ENCODE measurements around the gene TFEB. TPM values are rescaled to one million over a fixed set of nuclear protein-coding genes. Genes with fewer than 3 reads are reported as not detected.

The TFEB gene
- polyA plus RNA-seq, 1 donor from 2014 or later, result 196 TPM

DNA sequence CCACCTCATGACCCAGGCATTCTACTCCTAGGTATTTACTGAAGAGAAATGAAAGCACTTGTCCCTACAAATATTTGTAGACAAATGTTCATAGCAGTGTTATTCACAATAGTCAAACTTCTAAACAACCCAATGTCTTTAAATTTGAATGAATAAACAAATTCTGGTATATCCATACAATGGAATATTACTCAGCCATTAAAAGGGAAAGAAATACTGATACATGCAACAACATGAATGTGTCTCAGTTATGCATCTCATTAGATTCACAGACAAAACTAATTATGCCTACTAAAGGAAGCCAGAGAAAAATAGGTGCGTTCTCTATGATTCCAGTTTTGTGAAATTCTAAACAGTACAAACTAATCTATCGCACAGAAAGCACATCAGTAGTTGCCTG is 66.4 kb downstream of the TFEB start:
- H3K36me3 Mint-ChIP-seq, result peaks cover 2% of the 10 kb centered on the region
- H3K27ac Mint-ChIP-seq, result no peak overlapping the region
- H3K4me3 Mint-ChIP-seq, result no peak overlapping the region
- H3K4me1 Mint-ChIP-seq, result no peaks in the 10 kb centered on the region
- H3K9me3 Mint-ChIP-seq, result peaks cover 0 to 7% (median 3%) of the 10 kb centered on the region in 3 donors
- H3K27me3 Mint-ChIP-seq, result peaks cover 9% of the 10 kb centered on the region

DNA sequence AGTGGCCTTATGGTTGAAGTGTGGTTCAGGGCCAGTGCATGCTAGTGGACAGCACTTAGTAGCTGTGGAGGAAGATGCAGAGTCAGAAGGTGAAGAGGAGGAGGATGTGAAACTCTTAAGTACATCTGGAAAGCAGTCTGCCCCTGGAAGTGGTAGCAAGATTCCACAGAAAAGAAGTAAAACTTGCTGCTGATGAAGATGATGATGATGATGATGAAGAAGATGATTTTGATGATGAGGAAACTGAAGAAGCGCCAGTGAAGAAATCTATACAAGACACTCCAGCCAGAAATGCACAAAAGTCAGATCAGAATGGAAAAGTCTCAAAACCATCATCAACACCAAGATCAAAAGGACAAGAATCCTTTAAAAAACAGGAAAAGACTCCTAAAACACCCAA is 68.2 kb downstream of the TFEB start:
- Mint-ChIP-seq H3K4me3 (no peak overlapping the region), H3K9me3 (peaks cover 0 to 7% (median 3%) of the 10 kb centered on the region in 3 donors), H3K36me3 (peaks cover 2% of the 10 kb centered on the region), H3K27ac (no peak overlapping the region), H3K4me1 (no peaks in the 10 kb centered on the region), H3K27me3 (peaks cover 17% of the 10 kb centered on the region)

DNA sequence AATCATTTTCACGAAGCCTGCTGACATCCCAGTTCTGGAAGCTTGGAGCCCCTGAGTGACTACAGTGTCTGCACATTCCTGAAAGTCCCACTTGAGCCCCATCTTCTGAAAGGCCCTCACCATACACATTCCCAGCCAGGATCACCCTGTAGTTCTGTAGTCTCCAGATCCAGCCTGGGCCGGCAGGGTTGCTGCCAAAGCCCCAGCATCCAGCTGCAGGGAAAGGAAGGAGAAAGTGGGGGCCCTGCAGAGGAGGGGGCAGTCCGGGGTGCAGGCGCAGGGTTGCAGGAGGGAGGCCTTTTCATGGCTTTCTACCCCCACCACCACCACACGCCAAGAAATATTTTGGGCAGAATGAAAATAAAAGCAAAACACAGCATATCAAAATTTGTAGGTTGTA is 71.1 kb downstream of the TFEB start:
- Mint-ChIP-seq H3K27me3 (peaks cover 13% of the 10 kb centered on the region), H3K4me1 (no peaks in the 10 kb centered on the region), H3K9me3 (peaks cover 0 to 5% (median 3%) of the 10 kb centered on the region in 3 donors), H3K36me3 (peaks cover 3% of the 10 kb centered on the region), H3K27ac (no peak overlapping the region), H3K4me3 (no peak overlapping the region)

DNA sequence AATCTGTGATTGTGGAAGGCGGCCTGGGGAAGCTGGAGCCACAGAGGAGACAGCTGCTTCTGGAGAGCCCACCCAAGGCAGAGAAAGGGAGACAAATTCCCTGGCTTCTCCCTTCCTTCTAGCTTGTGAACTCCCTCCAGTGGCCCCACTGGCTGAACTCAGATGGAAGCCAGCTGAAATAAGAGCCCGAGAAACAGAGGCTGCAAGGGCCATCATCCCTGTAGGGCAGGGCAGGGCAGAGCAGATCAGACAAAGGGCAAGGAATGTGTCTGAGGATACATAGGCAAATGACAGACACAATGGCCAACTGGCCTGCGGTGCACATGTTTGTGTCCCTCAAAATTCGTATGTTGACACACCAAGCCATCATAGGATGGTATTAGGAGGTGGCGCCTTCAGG is 71.8 kb downstream of the TFEB start:
- H3K27ac Mint-ChIP-seq, result no peak overlapping the region
- peaks cover 19% of the 10 kb centered on the region for H3K27me3 Mint-ChIP-seq
- H3K36me3 Mint-ChIP-seq, result peaks cover 1% of the 10 kb centered on the region
- no peak overlapping the region for H3K4me3 Mint-ChIP-seq
- H3K9me3 Mint-ChIP-seq, result no peaks in the 10 kb centered on the region
- no peaks in the 10 kb centered on the region for H3K4me1 Mint-ChIP-seq

DNA sequence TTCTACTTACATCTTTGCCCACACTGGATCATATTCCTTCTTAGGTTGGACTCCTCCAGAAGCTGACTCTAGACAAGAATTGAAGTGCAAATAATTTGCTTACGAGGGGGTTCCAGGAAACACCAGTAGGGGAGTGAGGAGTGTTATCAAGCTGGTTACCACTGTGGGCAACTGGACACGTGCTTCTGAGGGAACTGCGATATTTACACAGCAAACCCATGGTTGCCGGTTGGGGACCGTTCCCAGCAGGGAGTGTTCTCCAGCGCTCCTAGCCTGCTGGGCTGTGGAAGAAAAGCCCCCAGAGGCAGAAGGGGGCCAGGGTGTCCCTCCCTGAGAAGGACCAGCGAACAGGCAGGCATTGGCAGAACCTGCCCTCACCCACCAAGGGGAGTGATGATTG is 75.5 kb downstream of the TFEB start:
- Mint-ChIP-seq H3K27ac (no peak overlapping the region), H3K27me3 (peaks cover 40% of the 10 kb centered on the region), H3K4me1 (no peaks in the 10 kb centered on the region), H3K9me3 (no peaks in the 10 kb centered on the region), H3K4me3 (no peak overlapping the region), H3K36me3 (peaks cover 1% of the 10 kb centered on the region)

DNA sequence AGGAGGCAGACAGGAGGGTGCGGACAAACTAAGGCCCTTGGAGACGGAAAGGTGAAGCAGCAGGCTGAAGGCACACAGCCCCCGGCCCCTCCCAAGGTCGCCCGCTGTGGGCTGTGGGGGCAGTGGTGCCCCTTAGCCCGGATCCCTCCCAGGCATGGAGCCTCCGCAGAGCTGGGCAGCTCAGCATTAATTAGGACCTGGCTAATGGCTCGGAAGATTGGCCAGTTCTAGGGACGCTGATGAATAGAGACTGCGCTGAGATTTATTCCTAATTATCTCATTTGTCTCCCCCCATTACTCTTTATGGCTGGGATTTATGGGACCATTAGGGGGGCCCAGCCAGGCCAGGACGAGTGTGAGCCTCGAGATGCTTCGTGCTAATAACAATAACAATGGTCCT is 76.8 kb downstream of the TFEB start:
- peaks cover 39% of the 10 kb centered on the region for H3K27me3 Mint-ChIP-seq

DNA sequence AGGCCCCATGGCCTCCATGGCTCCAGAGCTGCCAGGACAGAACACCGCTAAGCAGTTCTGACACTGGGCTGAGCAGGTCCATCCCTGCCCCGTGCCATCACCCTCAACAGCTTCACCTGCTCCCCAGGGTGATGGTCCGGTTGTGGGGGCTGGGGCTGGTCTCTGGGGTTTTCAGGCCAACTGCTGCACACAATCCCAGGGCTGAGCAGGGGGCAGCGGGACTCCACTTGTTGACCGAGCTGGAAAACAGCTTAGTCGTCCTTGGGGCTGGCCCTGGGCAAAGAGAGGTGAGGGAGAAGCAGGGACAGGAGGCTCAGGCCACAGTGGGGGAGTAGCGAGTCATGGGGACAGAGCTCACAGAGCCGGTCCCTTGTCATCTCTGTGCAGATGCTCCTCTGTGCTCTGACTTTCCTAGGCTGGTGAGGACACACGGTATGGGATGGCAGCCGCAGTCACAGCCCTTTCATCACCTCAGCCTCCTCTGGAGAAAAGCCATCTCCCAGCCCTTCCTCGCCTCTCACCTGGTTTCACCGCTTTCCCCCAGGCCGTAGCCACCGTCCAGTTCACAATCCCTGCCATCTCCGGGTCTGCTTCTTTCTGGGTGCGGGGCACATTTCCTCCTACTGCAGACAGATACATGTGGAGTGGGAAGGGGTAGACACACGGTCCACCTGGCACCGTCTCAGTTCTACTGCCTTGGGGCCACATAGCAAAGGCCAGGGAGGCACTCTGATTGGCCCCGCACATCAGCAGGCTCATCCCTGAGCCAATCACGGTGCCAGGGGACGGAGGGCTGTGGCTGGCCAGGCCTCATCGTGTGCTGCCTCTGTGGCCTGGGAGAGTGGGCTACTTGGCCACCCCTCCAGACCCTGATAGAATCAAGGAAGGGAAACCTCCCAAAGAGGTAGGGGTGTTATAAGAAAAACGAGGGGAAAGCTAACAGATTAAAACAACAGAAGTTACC is 78.0 kb downstream of the TFEB start:
- Mint-ChIP-seq H3K36me3 (peaks cover 1% of the 10 kb centered on the region), H3K27me3 (peaks cover 34% of the 10 kb centered on the region), H3K4me3 (no peak overlapping the region), H3K4me1 (no peaks in the 10 kb centered on the region), H3K27ac (no peak overlapping the region), H3K9me3 (no peaks in the 10 kb centered on the region)

More for the DNA sequence above, 76.8 kb downstream of the TFEB start:
- no peaks in the 10 kb centered on the region for H3K4me1 Mint-ChIP-seq
- no peak overlapping the region for H3K27ac Mint-ChIP-seq
- H3K9me3 Mint-ChIP-seq, result no peaks in the 10 kb centered on the region
- H3K4me3 Mint-ChIP-seq, result no peak overlapping the region
- H3K36me3 Mint-ChIP-seq, result peaks cover 1% of the 10 kb centered on the region

DNA sequence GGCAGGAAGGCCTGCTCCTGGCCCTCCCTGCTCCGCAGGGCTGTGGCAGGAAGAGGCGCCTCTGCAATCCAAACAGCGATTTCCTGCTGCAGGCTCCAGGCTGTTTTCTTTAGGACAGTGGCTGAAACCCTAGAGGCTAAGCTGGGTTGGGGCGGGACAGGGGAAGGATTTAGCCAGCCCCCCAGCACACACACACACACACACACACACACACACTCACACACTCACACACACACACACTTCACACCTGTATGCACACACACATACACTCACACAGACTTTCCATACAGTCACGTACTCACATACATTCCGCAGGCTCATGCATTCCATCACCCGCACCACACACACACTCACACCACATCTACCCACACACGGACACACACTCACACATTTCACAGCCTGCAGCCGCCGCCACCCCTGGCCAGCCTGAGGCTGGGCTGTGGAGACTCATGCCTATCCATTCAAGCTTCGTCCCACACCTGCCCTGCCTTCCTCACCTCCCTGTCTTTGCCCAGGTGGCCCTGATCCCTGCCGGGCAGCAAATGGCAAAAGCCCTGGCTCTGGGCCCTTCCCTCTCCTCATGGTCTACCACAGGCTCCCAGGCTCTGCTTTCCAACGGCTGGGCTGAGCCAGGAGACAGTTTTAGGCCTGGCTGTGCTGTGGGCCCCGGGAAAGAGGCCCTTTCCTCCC is 79.3 kb downstream of the TFEB start:
- Mint-ChIP-seq H3K9me3 (no peaks in the 10 kb centered on the region), H3K27me3 (peaks cover 31% of the 10 kb centered on the region), H3K27ac (no peak overlapping the region), H3K4me3 (no peak overlapping the region), H3K4me1 (peaks cover 0 to under 1% (median 0%) of the 10 kb centered on the region in 3 donors), H3K36me3 (peaks cover 1% of the 10 kb centered on the region)

DNA sequence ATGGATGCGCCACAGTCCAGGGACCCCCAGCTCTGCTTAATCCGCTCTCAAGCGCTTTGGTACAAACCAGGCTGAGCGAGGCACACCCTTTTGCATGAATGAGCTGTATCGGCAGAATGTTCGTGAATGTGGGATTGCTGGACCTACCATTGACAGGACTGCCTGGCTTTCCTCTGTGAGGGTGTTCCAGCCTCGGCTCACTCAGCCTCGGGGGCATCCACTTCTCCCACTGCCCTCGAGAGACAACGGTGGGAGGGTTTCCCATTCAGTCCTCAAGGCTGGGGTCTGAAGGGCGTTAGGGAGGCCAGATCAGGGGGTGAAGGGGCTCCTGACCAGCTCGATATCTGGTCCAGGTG is 79.8 kb downstream of the TFEB start:
- Mint-ChIP-seq H3K27me3 (peaks cover 30% of the 10 kb centered on the region), H3K4me1 (peaks cover 0 to 2% (median 0%) of the 10 kb centered on the region in 3 donors), H3K9me3 (no peaks in the 10 kb centered on the region)

DNA sequence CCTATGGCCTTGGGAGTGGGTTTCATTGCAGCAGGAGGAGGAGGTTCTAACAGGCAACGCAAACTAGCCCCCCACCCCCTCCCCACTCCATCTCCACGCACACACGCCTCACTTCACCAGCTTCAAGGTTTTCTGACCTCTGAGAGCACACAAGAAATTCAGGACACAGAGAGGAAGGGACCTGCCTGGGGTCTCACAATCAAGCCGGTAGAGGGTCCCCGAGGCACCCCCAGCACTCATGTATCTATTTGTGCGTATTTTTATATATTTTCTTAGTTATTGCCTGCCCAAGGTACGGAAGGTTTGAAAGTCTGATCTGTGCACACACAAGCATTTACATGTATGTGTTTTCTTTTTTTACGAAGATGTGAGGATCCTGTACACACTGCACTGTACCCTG is 80.2 kb downstream of the TFEB start:
- H3K36me3 Mint-ChIP-seq, result no peaks in the 10 kb centered on the region
- H3K27ac Mint-ChIP-seq, result no peak overlapping the region
- peaks cover 29% of the 10 kb centered on the region for H3K27me3 Mint-ChIP-seq
- no peaks in the 10 kb centered on the region for H3K9me3 Mint-ChIP-seq
- peaks cover 0 to 2% (median 0%) of the 10 kb centered on the region in 3 donors for H3K4me1 Mint-ChIP-seq
- no peak overlapping the region for H3K4me3 Mint-ChIP-seq

More for the DNA sequence above, 79.8 kb downstream of the TFEB start:
- no peak overlapping the region for H3K4me3 Mint-ChIP-seq
- no peak overlapping the region for H3K27ac Mint-ChIP-seq
- H3K36me3 Mint-ChIP-seq, result no peaks in the 10 kb centered on the region

DNA sequence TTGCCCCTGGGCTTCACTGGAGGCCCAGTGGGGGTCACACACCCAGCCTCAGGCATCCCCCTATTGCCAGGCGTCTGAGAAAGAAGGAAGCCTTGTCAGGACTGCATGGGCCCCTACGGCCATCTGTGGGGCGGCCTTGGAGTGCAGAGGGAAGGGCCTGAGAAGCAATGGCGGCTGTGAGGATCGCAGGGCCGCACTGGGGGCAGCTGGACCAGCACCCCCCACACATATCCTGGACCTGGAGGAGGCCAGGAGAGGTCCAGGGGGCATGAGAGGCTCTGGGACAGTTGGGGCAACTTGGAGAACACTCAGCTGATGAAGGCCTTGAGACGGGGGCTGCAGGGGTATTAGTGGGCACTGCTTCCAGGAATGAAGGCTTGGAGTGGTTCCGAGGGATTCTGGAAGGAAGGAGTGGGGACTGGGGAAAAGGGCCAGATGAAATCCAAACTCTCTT is 80.7 kb downstream of the TFEB start:
- H3K27me3 Mint-ChIP-seq, result peaks cover 28% of the 10 kb centered on the region

DNA sequence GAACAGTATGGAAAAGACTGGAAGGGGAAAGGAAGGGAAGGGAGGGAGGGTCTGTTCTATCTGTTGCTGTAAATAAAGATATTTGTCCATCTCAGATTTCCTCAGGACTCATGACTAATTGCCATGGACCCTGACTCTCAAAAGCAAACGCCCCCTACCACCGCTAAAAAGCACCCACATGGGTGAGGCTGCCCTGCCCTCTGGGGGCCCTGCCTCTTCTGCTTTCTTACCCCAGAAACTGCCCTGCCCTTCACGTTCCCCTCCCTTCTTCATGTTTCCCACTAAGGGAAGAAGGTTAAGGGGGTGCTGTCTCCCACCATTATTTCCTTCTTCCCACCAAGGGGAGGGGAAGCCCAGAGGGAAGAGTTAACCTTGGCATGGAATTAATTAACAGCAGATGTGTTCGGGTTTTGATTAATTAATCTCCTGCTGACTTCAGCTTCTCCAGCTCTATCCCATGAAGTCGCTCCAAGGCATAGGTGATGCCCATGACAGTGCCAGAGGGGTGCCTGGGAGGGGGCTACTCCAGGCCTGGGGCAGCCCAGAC is 81.2 kb downstream of the TFEB start:
- Mint-ChIP-seq H3K4me1 (peaks cover 0 to 2% (median 0%) of the 10 kb centered on the region in 3 donors), H3K4me3 (no peak overlapping the region), H3K27ac (no peak overlapping the region), H3K9me3 (no peaks in the 10 kb centered on the region), H3K27me3 (peaks cover 27% of the 10 kb centered on the region), H3K36me3 (no peaks in the 10 kb centered on the region)

More for the DNA sequence above, 80.7 kb downstream of the TFEB start:
- peaks cover 0 to 2% (median 0%) of the 10 kb centered on the region in 3 donors for H3K4me1 Mint-ChIP-seq
- no peaks in the 10 kb centered on the region for H3K9me3 Mint-ChIP-seq
- H3K27ac Mint-ChIP-seq, result no peak overlapping the region
- H3K4me3 Mint-ChIP-seq, result no peak overlapping the region
- H3K36me3 Mint-ChIP-seq, result no peaks in the 10 kb centered on the region

DNA sequence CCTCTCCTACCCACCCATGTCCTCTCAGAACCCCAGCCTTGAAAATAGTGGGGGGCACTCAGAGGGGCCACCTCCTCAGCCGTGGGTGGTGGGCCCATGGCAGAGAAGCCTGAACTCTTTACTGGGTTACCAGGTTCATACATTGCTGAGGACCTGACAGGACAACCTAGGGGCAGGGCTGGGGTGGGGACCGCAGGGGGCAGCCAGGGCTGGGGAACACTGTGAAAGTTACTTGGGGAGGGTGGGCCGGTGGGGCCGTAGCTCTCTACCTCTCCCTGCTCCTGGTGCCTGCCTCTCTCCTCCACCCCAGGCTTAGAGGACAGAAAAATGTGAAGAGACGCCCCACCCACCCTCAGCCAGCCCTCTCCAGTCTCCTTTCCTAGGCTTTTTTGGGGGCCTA is 81.7 kb downstream of the TFEB start:
- peaks cover 22% of the 10 kb centered on the region for H3K27me3 Mint-ChIP-seq
- no peaks in the 10 kb centered on the region for H3K36me3 Mint-ChIP-seq
- no peaks in the 10 kb centered on the region for H3K9me3 Mint-ChIP-seq
- no peak overlapping the region for H3K4me3 Mint-ChIP-seq
- no peak overlapping the region for H3K27ac Mint-ChIP-seq
- H3K4me1 Mint-ChIP-seq, result peaks cover 0 to 2% (median 0%) of the 10 kb centered on the region in 3 donors

DNA sequence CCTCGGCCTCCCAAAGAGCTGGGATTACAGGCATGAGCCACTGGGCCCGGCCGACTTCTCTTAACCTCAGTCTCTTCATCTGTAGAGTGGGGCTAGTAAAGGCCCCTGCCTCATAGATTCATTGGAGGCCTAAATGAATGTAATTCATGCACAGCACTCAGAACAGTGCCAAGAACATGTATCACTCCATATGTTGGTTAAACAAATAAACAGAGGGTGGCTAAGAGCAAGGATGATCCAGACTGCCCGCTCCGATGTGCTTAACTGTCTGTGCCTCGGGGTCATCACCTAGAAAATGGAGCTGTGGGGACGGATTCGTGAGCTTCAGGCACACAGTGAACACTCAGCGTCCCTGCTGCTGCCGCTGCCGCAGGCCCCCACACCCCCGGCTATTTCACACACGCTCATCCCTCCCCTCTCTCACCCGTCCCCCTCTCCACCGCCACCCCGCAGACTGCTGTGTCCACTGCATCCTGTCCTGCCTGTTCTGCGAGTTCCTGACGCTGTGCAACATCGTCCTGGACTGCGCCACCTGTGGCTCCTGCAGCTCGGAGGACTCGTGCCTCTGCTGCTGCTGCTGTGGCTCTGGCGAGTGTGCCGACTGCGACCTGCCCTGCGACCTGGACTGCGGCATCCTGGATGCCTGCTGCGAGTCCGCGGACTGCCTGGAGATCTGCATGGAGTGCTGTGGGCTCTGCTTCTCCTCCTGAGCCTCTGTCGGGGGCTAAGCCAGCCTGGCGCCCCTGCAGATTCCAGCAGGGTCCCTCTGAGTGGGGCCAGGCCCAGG is 82.3 kb downstream of the TFEB start:
- H3K4me1 Mint-ChIP-seq, result peaks cover 0 to 2% (median 0%) of the 10 kb centered on the region in 3 donors

More for the DNA sequence above, 82.3 kb downstream of the TFEB start:
- H3K27me3 Mint-ChIP-seq, result peaks cover 20% of the 10 kb centered on the region
- no peaks in the 10 kb centered on the region for H3K9me3 Mint-ChIP-seq
- no peak overlapping the region for H3K4me3 Mint-ChIP-seq
- H3K36me3 Mint-ChIP-seq, result no peaks in the 10 kb centered on the region
- H3K27ac Mint-ChIP-seq, result no peak overlapping the region

All from IgD-negative memory B cell (primary cell).